Activated naive CD4-positive, alpha-beta T cell (primary cell): ENCODE data around the gene P3R3URF.
"Not testable (repeated sequence)": the region's sequence is repeated elsewhere in the genome, so short reads cannot be mapped to it uniquely, and the experiment has no call there.

ENCODE experiments used
- DNase-seq, 4 experiments: peaks; one replicate each; lab custom pipeline; 2025; lab: John Stamatoyannopoulos, UW

The P3R3URF gene

DNA sequence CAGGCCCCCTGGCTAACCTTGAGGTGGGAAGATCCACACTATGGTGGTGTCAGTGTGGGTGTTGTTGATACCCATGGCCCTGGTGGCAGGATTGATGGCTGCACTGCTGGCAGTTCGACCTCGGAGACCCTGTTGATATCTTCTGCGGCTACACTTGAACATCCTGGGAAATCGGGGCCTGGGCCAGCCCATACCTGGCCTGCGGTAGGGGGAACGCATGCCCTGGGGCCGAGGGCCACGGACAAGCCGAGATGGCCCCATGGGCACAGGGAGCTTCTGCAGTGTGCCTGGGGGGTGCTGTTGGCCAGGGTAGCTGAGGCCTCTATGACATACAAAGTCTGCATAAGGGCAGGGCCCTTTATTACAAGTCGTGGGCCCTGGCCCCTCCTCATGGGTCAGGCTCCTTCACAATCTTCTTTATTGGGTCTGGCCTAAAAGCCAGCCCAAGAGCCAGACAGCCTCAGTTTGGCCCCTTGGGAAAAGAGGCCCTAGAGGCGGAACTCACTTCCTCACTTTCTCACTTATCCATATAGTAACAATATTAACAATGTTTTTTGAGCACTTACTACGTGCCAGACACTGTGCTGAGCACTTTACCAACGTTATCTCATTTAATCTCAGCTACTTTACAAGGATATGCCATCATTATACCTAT lies at the start of gene P3R3URF:
Gene P3R3URF, minus strand, starts transcription at position 278 of the 655 bp plus-strand sequence. Its CDS starts 17 bp downstream, at position 261.
- no peak for DNase-seq

DNA sequence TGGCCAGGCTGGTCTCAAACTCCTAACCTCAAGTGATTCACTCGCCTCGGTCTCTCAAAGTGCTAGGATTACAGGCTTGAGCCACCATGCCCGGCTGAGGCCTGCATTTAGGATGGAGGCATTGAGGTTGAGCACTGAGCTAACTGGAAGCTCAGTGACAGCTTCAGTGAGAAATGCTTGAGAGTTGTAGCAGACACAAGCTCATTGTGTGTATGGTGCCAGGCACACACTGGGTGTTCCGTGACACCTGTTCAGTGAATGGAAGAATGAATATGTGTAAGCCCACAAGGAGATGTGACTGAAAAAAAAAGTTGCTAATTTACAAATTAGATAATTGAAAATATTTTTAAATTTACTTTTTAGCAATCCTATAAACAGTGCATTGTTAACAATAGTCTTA lies 48.7 kb upstream of the P3R3URF start:
- no peak for DNase-seq

DNA sequence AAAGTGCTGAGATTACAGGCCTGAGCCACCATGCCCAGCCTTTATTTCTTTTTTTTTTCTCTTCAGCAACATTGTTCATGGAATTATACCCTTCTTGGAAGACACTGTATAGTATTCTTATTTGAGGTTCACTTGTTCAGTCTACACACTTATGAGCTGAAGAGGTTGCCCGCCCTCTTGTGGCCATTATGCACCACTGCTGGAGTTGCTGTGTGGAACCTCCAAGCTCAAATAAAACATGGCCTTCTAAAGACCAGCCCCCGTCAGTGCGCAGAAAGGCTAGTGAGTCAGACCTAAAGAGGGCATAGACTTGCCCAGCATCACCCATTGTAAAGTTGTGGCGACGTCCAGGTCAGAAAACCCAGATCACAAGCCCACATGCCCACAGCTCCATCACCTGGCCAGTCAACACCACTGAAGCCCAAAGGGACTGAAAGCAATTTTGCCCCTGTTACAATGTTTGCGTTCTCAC lies 47.2 kb upstream of the P3R3URF start:
- DNase-seq = peak in 3 of 4 experiments; percentile 10 to 23 (median 20)

GRCh38 chr1:46223055-46223454 lies 46.8 kb upstream of the P3R3URF start:
- not testable (repeated sequence) for DNase-seq

DNA sequence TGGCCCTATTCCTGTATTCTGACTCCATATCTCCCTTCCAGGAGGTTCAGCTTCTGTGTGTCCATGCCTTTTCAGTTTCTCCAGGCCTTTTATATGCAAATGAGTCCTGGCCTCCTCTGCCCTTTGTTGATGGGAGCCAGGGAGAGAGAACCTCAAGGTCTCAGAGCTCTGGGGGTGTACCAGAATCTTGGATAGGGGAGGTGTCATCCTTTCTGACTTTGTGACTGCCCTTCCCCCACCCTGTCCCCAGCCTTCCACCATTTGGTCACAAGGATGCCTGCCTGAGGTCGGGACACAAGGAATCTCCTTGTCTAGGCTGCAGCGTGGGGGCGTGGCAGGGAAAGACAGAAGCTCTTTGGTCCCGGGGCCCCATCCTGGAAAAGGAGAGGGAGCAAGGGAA lies 45.5 kb upstream of the P3R3URF start:
- DNase-seq = no peak

DNA sequence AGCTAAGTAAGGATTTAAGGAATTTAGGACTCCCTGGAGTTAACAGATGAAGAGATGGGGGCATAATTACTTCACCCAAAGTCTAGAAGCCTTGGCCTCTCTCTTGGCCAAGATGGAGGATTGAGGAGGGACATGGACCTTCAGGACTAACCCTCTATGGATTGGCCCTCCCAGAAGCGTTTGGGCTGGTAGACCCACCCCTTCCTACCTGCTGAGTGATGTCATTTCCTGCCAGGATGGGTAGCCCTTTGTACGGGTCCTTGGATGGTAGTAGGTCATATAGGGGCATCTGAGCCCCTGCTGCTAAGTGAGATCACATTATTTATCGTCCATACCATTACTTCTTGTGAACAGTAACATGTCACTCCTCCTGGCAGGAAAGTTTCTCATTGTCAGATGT lies 44.5 kb upstream of the P3R3URF start:
- no peak for DNase-seq

GRCh38 chr1:46219551-46220520 lies 43.5 kb upstream of the P3R3URF start:
- DNase-seq = no peak

DNA sequence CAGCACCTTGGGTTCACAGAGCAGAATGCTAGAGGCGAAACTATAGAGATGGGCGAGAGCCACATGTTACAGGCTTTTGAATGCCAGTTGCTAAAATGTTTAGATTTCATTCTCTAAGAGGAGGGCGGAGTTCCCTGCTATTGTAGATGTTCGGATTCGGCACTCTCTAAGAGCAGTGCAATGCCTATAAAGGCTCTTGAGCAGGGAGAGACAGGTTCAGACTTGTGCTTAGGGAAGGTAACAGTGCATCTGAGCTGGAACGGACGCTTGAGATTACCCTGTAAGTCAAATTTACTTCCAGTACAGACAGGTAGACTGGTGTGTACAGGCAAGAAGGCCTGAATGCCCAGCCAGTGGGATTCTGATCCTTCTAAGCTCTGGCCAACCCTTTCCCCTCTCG lies 42.2 kb upstream of the P3R3URF start:
- DNase-seq = no peak

- DNase-seq = no peak
Observed at GRCh38 chr1:46215504-46215903, 39.2 kb upstream of the P3R3URF start.

GRCh38 chr1:46211051-46211450 lies 34.8 kb upstream of the P3R3URF start:
- DNase-seq = no peak

- DNase-seq = no peak
Observed at GRCh38 chr1:46210561-46210960, 34.3 kb upstream of the P3R3URF start.

DNA sequence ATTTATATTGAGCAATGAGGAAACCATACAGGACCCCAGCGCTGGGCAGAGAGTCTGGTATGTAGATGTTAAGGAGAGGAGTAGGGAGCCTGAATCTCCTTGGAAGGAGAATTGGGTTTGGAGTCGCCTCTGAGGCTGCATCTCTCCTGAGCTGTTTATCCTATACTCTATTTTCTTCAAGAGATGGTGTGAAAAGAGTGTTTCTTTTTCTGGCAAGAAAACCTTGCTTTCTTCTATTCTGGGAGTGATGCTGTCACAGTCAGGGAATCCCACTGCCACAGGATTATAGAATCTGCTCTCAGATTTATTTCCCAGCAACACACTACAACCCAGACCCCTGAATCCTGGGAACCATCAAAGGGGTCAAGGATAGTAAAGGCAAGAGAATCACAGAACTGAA lies 30.1 kb upstream of the P3R3URF start:
- DNase-seq = no peak

DNA sequence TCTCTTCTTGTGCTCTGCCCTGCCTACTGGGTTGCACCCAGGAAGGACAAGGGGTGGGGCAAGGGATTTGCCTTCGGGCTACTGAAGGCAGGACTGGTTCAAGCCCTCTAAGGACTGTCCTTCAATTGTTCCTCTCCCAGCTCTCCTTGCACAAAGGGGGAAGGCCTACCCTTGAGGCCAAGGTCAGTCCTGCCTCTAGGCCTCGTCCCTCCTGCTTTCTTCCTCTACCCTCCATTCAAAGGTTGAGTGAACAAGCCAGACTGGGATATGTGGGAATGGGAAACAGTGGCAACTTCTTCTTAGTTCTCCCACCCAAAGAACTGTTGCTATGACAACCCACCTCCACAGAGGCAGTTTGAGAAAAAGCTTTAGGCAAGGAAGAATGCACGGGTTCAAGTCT lies 29.5 kb upstream of the P3R3URF start:
- no peak for DNase-seq

- no peak for DNase-seq
Observed at GRCh38 chr1:46205141-46205540, 28.9 kb upstream of the P3R3URF start.

GRCh38 chr1:46204406-46204742 lies 28.1 kb upstream of the P3R3URF start:
- DNase-seq = no peak

DNA sequence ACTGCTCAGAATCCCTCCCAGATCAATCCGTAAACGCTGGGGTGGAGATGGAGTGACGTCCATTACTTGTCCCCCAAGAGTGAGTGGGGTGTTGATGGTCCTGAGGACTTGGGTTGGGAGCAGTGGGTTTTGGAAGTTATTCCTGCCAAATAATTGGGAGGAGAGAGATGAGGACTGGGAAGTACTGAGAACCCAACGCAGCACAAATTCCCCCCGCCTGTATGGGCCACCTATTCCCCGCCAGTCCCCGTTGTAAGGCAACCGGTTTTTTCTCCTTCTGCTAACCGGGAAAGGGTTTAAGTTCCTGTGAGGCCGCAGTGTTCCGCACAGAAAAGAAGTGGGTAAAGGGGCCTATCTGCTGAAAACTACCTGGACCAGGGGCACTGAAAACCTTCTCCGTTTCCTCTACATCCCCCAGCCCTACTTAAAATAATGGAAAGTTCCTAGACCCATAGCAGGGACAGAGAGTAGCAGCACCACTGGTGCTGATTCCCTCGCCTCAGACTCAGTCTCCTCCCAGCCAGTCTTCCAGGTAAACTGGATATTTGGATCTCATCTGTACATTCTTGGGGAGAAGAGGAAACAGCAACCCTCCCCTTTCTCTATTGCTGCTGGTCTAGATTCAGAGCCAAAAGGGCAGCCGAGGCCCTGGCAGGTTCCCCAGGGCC lies 27.6 kb upstream of the P3R3URF start:
- no peak for DNase-seq

DNA sequence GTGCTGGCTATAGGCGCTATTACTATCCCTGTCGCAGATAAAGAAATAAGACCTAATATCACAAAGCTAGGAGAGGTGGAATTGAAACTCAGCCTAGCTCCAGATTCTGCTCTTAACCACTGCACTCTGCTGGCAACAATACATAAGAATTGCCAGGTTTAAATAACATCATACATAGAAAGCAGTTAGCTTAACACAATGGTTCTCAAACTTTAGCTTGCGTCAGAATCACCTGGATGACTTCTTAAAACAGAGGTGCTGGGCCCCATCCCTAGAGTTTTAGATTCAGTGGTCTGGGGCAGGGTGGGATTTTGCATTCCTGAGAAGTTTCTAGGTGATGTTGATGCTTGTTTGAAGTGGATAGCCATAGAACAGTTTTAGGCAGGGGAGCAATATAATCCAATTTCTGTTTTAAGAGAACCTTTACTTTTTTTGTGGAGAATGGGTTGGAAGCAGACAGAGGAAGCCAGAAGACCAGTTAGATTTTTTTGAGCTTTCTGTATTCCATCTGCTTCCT lies 23.0 kb upstream of the P3R3URF start:
- no peak for DNase-seq

DNA sequence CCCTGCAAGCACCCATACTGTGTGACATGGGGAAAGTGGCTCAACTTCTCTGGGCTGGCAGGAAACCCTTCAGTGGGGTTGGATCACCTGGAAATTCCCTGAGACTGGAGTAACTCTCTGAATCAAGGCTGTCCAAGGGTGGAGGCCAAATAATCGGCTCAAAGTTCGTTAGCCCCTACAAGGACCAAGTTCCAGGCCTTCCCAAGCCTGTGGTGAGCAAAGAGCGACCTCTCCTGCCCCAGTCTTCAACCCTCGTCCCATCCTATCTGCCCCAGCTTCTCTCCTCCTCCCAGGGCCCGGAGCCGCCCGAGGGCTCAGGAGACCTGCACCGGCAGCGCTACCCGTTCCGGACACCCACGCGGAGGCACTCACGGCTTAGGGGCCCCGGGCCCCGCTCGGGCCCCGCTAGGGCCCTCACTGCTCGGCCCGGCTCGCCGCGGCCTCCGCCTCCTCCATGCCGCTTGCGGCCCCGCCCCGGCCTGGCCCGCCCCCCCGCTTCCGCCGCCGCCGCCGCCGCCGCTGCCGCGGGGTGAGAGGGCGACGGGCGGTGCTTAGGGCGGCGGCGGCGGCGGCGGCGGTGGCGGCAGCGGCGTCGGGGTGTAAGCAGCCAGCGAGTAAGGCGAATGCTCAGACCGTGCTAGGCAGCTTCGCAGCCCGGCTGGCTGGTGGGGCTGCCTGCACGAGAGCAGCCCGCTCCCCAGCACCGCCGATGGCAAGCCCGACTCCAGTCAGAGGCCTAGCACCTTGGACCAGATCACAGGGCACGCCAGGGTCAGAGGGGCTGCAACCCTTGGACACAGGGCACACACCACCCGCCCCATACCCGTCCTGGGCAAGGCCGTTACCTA lies 21.9 kb upstream of the P3R3URF start, which contains the start of gene POMGNT1:
Gene POMGNT1, minus strand, starts transcription at position 471 of the 848 bp plus-strand sequence. CDS start 613 bp downstream, outside the sequence.
- peak; percentile 33 to 75 (median 48) for DNase-seq

- no peak for DNase-seq
Observed at GRCh38 chr1:46197560-46197963, 21.3 kb upstream of the P3R3URF start.

DNA sequence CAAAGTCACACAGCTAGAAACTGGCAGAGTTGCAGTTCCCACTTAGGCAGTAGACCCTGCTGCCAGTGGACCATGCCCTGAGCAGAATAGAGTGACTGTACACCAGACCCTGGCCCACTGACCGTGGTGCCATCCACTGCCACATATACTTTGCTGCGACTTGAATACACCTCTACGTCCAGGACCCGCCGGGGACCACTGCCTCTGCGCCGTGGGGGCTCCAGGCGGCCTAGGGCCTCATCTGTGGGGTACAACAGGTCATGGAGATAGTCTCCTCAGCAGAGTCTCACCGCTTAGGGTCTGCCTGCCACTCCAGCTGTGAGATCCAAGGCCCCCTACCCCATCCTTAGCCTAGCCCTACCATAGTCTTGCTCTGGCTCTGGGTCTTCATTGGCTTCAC lies 20.3 kb upstream of the P3R3URF start:
- no peak for DNase-seq

GRCh38 chr1:46194641-46195193 lies 18.4 kb upstream of the P3R3URF start:
- no peak for DNase-seq
